WTC11 (cell line): ENCODE measurements around the gene CAMTA1. TPM values are rescaled to one million over a fixed set of nuclear protein-coding genes. Genes with fewer than 3 reads are reported as not detected.

ENCODE experiments used
- ATAC-seq: fragments of 200-7000 bp; cut with Tn5 transposase; 2 replicates; pipeline ENCODE4 v1.10.0; 2021; ENCODE audit warnings: mild to moderate bottlenecking, moderate library complexity
- CTCF ChIA-PET: fragments of 300-600 bp; sonication (Branson Sonifier 250); formaldehyde crosslinking; loops from one replicate; lab custom pipeline; 2021; ENCODE audit warnings: antibody characterized with exemption; lab: Charles Lee
- POLR2A ChIA-PET: fragments of 350-600 bp; sonication (Branson Sonifier 250); formaldehyde crosslinking; loops from one replicate; lab custom pipeline; 2021; ENCODE audit warnings: antibody characterized with exemption; lab: Charles Lee
- DNase-seq: peaks from one replicate; pipeline ENCODE4 v3.0.0; 2021; ENCODE audit warnings: low spot score
- H3K27ac Mint-ChIP-seq: 2 replicates; pipeline ENCODE4 v1.8.0; 2021; ENCODE audit warnings: mixed read lengths
- H3K27me3 Mint-ChIP-seq: 2 replicates; pipeline ENCODE4 v1.8.0; 2021; ENCODE audit warnings: low read depth, mild to moderate bottlenecking, moderate library complexity, mixed read lengths
- H3K36me3 Mint-ChIP-seq: 2 replicates; pipeline ENCODE4 v1.8.0; 2021; ENCODE audit warnings: mixed read lengths
- H3K4me1 Mint-ChIP-seq: 2 replicates; pipeline ENCODE4 v1.8.0; 2022; ENCODE audit warnings: mixed read lengths
- H3K4me3 Mint-ChIP-seq: 2 replicates; pipeline ENCODE4 v1.8.0; 2021; ENCODE audit warnings: mild to moderate bottlenecking, moderate library complexity, mixed read lengths
- H3K9me3 Mint-ChIP-seq: 2 replicates; pipeline ENCODE4 v1.8.0; 2021; ENCODE audit warnings: mixed read lengths
- ARID4B ChIP-seq: sonication (generic); formaldehyde crosslinking; IDR thresholded peaks from 2 replicates; pipeline ENCODE4 v1.8.0; 2023; ENCODE audit warnings: missing genetic modification reagents, mild to moderate bottlenecking, borderline replicate concordance
- ATF1 ChIP-seq: sonication (generic); formaldehyde crosslinking; IDR thresholded peaks from 2 replicates; pipeline ENCODE4 v1.8.1; 2023; ENCODE audit warnings: mild to moderate bottlenecking, moderate library complexity, missing genetic modification reagents
- ATF6 ChIP-seq: sonication (generic); formaldehyde crosslinking; IDR thresholded peaks from 2 replicates; pipeline ENCODE4 v1.8.1; 2023; ENCODE audit warnings: mild to moderate bottlenecking, missing genetic modification reagents
- E2F5 ChIP-seq: sonication (generic); formaldehyde crosslinking; IDR thresholded peaks from 2 replicates; pipeline ENCODE4 v1.8.1; 2022; ENCODE audit warnings: mild to moderate bottlenecking, moderate library complexity, missing genetic modification reagents
- ETV6 ChIP-seq: sonication (generic); formaldehyde crosslinking; IDR thresholded peaks from 2 replicates; pipeline ENCODE4 v1.8.1; 2022; ENCODE audit warnings: mild to moderate bottlenecking, missing genetic modification reagents
- FOXK1 ChIP-seq: sonication (generic); formaldehyde crosslinking; IDR thresholded peaks from 2 replicates; pipeline ENCODE4 v1.8.0; 2022; ENCODE audit warnings: mild to moderate bottlenecking, moderate library complexity, missing genetic modification reagents
- FOXP1 ChIP-seq: sonication (generic); formaldehyde crosslinking; IDR thresholded peaks from 2 replicates; pipeline ENCODE4 v1.8.0; 2022; ENCODE audit warnings: missing genetic modification reagents, mild to moderate bottlenecking, moderate library complexity, borderline replicate concordance
- IRF2 ChIP-seq: sonication (generic); formaldehyde crosslinking; IDR thresholded peaks from 2 replicates; pipeline ENCODE4 v1.8.0; 2022; ENCODE audit warnings: low read depth, missing genetic modification reagents, borderline replicate concordance
- MXD4 ChIP-seq: fragments of 250-450 bp; sonication (Bioruptor Pico); IDR thresholded peaks from 2 replicates; pipeline ENCODE4 v1.8.0; 2021; ENCODE audit warnings: mild to moderate bottlenecking, moderate library complexity, borderline replicate concordance
- NR2C2 ChIP-seq: sonication (generic); formaldehyde crosslinking; IDR thresholded peaks from 2 replicates; pipeline ENCODE4 v1.8.0; 2022; ENCODE audit warnings: mild to moderate bottlenecking, missing genetic modification reagents
- NR3C1 ChIP-seq: sonication (generic); formaldehyde crosslinking; conservative IDR thresholded peaks from 2 replicates; pipeline ENCODE4 v1.8.1; 2023; ENCODE audit warnings: low read depth, mild to moderate bottlenecking, missing genetic modification reagents
- PRRX2 ChIP-seq: fragments of 250-450 bp; sonication (Bioruptor Pico); IDR thresholded peaks from 2 replicates; pipeline ENCODE4 v1.8.0; 2021; ENCODE audit warnings: mild to moderate bottlenecking
- ZBTB21 ChIP-seq: sonication (generic); formaldehyde crosslinking; IDR thresholded peaks from 2 replicates; pipeline ENCODE4 v1.8.1; 2023; ENCODE audit warnings: mild to moderate bottlenecking, missing genetic modification reagents, borderline replicate concordance
- total RNA-seq: library from RNA; stranded (reverse); gene quantifications from 3 replicates; pipeline ENCODE4 v1.2.3, GENCODE V29; 2021

CAMTA1 gene
- total RNA-seq, 1 experiment from 2014 or later: 86.4 TPM

GRCh38 chr1:6939363-6939762 is 154.1 kb downstream of the CAMTA1 start:
- no peak overlapping the region for H3K4me3 Mint-ChIP-seq
- H3K27me3 Mint-ChIP-seq: no peaks in the 10 kb centered on the region
- no peaks in the 10 kb centered on the region for H3K4me1 Mint-ChIP-seq
- H3K9me3 Mint-ChIP-seq: peaks cover 3% of the 10 kb centered on the region; the same call in 1 of the 2 replicates
- no peaks in the 10 kb centered on the region for H3K36me3 Mint-ChIP-seq
- no peak for TF ChIP-seq ETV6 (CRISPR knock-in tag)
- TF ChIP-seq ZBTB21: no peak
- TF ChIP-seq MXD4: no peak
- no peak for TF ChIP-seq E2F5 (CRISPR knock-in tag)
- TF ChIP-seq IRF2 (CRISPR knock-in tag): no peak
- TF ChIP-seq ATF1 (CRISPR knock-in tag): no peak
- no peak for TF ChIP-seq ATF6
- no peak for TF ChIP-seq PRRX2 (CRISPR knock-in tag)
- no peak for TF ChIP-seq FOXP1 (CRISPR knock-in tag)
- TF ChIP-seq, all 79 proteins: peak for 0
- ChIA-PET POLR2A (no interaction called here), CTCF (interaction anchor here (1.3 kb wide), 1 partner anchor 103 kb away, joined by 3 read pairs; no protein-coding TSS in a partner anchor)
- no peak for ATAC-seq
- no peak overlapping the region for H3K27ac Mint-ChIP-seq
- no peak for DNase-seq

- H3K27ac Mint-ChIP-seq: no peak overlapping the region
Measured at GRCh38 chr1:6941786-6942185, 156.5 kb downstream of the CAMTA1 start.

More at GRCh38 chr1:6941786-6942185, 156.5 kb downstream of the CAMTA1 start:
- TF ChIP-seq ZBTB21 (no peak), E2F5 (CRISPR knock-in tag) (no peak), ARID4B (CRISPR knock-in tag) (no peak), NR3C1 (CRISPR knock-in tag) (no peak), FOXK1 (CRISPR knock-in tag) (no peak), NR2C2 (CRISPR knock-in tag) (no peak)
- Mint-ChIP-seq H3K36me3 (no peaks in the 10 kb centered on the region), H3K4me1 (no peaks in the 10 kb centered on the region), H3K9me3 (peaks cover 6% of the 10 kb centered on the region; the same call in 1 of the 2 replicates), H3K4me3 (no peak overlapping the region), H3K27me3 (no peaks in the 10 kb centered on the region)
- ATAC-seq (no peak), DNase-seq (no peak)
- ChIA-PET CTCF (no interaction called here), POLR2A (no interaction called here)
